ACHN (cell line): ENCODE measurements around the gene SNRPA1.

ENCODE experiments used
- DNase-seq: peaks from one replicate; pipeline ENCODE4 v3.0.0-alpha.2; 2015
- in situ Hi-C: cut with HindIII; loops from 2 replicates; pipeline ENCODE4 v1.10.0; 2017; ENCODE audit warnings: low sequenced_read_pairs, low pct_ligation_motif_present, low pct_unique_long_range_greater_than_20kb

SNRPA1 gene

DNA sequence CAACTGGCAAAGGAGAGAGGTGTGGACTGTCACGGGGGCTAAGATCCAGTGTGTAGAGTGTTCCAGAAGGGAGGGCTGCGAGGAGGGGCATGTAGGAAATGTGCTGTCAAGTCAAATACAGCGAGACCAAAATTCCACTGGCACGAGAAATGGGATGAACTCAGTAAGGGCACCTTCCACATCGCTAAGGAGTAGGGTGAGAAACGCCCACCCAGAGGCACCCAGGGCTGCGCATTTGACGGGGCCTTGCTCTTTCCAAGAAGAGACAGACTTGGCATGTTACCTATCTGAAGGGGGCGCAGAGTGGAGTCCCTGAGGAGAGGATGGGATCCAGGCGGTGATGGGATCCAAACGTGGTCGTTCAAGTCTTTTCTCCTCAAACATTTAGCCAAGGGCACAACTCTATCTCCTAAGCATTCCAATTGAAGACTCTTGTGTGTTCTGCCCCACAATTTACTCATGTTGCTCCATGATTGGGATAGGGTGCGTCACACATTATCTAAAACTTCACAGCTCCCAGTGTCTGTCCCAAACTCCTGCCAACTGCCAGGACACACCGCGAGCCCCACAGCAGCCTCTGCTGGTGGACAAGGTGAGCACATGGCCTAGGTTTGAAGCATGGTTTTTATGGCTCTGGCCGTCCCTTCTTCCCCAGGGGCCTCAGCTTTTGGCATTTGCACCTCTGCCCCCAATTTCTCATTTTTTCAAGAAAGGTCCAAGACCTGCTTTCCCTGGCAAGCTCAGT lies 25.4 kb downstream of the SNRPA1 start:
- in situ Hi-C loops = no loop called here
- no peak for DNase-seq

DNA sequence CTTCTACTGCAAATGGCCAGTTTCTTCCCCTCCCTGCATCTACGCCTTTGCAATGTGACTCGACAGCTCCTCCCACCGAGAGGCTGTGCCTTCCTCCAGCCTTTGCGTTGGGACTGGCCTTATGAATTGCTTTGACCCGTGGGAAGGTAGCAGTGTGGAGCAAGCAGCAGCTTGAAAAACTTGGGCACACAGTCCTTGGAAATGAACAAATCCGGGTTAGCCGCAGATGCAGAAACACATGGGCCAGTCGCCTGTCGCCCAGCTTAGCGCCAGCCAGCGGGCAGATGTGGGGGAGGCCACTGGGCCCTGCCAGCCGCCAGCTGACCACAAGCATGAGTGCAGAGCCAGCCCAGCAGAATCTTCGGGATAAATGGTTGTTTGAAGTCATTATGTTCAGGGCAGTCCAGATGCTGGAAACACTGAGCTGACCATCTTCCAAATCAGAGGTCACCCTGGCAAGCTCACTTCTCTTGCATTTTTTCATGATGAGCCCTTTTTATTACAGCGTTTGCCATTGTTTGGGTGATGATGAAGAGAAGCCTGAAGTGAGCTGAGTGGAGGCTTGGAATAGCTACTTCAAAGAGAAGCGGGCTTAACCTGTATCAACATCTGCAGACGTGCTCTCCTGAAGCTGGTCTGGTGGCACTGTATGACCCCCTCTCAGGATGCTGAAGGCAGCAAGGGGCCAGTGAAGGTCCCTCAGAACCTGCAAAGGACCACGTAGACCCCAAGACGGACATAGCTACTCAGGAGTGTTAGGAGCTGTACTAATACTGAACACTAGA lies 27.5 kb downstream of the SNRPA1 start:
- in situ Hi-C loops = no loop called here
- DNase-seq = no peak

DNA sequence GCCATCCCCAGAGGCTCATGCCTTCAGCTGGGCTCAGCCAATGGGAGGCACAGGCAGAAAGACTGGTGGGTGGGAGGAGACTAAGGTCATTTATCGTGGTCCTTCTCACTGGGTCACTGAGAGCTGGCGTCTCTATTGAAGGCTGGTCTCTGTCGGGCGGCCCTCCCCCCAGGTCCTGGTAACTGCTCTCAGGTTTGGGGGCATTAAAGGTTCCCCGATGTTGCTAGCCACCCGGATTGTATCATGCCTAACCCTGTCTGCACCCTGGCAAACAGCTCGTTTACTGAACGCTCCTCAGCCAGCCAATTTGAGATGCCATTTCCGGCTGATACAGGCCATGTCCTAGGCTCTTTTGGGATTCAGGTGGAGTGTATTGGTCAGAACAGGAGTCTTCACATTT lies 28.3 kb downstream of the SNRPA1 start:
- in situ Hi-C loops = no loop called here
- no peak for DNase-seq

DNA sequence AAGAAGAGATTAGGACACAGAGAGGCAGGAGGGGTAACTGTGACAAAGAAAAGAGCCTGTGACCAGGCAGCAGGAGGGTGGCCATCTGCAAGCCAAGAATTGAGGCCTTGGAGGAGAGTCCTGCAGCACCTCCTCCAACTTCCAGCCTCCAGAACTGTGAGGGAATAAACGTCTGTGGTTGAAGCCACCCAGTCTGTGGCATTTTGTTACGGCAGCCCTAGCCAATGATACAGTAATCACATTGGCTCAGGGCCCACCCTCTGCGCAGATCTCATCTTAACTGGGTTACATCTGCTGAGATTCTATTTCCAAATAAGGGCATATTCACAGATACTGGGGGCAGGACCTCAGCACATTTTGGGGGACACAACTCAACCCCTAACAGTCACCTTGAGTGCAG lies 29.0 kb downstream of the SNRPA1 start:
- no peak for DNase-seq
- in situ Hi-C loops = no loop called here

DNA sequence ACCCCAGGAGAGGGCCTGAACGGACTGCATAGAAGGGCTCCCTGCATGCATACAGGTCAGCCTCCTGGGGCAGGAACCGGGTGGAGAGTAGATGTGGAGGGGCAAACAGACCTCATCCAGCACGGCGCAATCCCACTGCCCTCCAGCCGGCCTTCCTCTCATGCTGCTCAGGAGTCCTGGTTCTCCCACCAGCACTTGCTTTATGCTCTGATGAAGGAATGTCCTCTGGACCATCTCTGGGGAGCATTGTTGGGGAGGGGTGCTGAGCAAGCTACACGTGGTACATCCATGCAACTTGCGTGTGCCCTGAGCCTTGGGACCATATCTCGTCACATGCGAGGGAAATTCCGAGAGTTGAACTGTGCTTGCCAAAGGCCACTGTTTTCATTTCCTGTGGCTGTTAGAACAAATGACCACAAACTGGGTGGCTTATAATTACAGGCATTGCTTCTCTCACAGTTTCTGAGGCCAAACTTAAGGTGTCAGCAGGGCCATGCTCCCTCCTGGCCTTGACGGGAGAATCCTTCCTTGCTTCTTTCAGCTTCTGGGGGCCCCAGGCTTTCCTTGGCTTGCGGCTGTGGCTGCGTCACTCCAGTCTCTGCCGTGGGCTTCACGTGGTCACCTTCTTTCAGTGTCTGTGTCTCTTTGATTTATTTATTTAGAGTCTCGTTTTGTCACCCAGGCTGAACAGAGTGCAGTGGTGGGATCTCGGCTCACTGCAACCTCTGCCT lies 30.0 kb downstream of the SNRPA1 start:
- no peak for DNase-seq
- in situ Hi-C loops = no loop called here

DNA sequence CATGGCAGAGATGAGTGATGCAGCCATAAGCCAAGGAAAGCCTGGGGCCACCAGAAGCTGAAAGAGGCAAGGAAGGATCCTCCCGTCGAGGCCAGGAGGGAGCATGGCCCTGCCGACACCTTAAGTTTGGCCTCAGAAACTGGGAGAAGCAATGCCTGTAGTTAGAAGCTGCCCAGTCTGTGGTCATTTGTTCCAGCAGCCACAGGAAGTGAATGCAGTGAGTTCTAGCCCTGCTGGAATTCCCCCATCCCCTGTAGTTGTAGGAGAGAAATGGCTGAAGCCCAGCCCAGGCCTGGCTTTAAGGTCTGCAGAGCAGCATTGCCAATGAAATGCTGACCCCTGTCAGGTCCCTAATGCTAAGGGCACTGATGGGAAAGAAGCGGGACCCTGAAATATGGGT lies 31.0 kb downstream of the SNRPA1 start:
- in situ Hi-C loops = no loop called here
- DNase-seq = no peak

DNA sequence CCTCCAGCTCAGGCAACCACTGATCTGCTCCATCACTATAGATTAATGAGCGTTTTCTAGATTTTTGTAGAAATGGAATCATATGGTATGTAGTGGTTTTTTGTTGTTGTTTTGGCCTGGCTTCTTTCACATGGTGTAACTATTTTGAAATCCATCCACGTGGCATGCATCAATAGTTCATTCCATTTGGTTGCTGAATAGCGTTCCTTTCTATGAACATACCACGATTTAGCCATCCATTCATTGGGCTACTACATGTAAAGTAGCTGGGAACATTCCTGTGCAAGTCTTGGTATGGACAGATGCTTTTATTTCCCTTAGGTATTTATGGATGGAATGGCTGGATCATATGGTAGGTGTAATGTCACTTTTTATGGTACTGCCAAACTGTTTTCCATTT lies 32.5 kb downstream of the SNRPA1 start:
- in situ Hi-C loops = no loop called here
- DNase-seq = no peak

DNA sequence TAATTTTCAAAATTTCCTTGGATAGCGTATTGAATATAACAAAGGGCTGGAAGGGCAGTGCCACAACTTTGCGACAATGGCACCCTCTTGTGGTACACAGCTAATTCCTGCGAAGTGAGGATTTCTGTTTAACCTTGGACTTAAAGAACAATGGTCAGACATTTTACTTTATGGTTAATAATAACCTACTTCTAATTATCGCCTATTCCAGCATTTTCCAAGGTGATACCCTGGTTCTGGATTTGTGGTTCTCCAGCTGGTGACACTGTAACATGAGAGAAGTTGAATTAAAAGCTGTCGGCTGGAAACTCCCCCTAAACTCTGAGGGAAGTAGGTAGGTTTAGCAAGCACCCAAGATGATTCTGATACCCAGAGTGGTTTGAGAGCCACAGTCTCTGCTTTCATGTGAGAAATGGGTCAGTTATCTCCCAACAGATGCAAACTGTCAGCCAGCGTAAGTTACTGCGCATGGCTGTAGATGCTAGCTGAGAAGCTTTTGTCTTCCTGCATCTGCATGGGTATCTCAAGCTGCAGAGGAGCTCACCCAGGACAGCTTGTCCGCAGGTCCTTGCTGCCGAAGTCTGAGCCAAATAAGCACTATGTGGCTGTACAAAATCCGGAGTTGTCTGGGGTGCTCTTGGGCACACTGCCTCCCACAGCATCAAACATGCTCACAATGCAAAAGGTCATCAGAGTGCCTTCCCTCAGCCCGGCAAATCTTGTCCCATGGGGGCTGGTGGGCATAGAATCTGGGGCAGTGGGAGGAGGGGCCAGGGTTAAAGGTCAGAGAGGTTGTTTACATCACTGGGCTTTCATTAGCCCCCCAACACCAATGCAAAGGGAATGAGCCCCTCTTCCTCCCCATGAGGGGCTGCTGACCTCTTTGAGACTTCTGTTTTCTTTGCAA lies 36.6 kb downstream of the SNRPA1 start:
- in situ Hi-C loops = no loop called here

DNA sequence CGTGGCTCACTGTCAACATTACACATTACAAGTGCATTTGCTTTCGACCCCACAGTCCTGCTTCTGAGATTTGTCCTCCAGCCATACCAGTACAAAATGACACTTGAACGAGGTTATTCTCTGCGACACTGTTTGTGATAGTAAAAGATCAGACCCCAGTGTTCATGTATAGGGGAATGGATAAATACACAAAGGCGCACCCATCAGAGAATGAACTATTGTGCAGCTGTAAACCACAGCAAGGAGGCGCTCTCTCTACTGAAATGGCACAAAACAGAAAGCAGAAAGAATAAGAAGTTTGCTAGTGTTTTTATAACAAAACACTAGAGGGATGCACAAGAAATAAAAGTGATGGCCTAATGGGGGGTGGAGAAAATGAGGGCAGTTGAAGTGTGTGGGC lies 38.3 kb downstream of the SNRPA1 start:
- in situ Hi-C loops = no loop called here
- DNase-seq = peak; percentile 40

More for the DNA sequence above, 36.6 kb downstream of the SNRPA1 start:
- DNase-seq = peak; percentile 68

DNA sequence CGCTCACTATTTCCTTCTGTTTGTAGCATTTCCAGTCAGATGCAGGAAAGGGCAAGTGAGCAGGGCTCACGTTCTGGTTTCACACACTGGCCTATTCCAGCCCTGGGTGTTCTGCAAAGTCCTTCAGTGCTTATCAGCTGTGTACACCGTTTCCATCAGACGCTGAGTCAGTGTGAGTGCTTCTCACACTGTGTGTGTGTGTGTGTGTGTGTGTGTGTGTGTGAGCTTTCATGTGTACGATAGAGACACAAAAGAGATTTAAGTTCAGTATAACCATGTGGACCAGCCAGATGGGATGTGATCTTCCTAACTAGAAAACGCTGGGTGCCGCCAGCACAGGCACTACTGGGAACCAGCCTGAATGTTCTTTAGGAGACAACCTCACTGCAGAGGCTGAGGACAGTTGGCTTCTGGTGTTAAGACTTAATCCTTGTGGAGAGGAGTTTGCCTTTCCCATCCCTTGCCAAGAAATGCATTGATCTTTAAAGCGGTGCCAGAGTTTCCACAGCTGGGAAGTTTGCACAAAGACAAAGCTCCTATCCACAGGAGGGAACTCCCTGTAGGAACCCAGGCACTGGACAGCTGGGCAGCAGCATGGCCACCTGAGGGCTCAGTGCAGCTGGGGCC lies 39.3 kb downstream of the SNRPA1 start:
- in situ Hi-C loops = no loop called here
- DNase-seq = no peak

DNA sequence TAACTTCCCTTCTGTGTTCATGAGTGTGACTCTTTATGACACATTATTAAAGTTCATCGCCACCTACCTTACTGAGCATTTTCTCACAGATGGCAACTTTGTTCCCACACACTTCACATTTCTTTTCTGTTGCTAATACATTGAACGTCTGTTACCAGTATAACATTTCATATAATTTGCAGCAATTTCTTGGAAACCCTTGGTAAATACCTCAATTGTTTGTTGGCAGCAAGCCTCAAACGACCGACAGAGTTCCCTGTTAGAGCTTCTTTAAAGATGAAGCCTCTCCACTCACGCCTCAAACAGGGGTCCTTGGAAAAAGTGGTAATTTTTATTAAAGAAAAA lies 40.0 kb downstream of the SNRPA1 start:
- in situ Hi-C loops = no loop called here
- no peak for DNase-seq

DNA sequence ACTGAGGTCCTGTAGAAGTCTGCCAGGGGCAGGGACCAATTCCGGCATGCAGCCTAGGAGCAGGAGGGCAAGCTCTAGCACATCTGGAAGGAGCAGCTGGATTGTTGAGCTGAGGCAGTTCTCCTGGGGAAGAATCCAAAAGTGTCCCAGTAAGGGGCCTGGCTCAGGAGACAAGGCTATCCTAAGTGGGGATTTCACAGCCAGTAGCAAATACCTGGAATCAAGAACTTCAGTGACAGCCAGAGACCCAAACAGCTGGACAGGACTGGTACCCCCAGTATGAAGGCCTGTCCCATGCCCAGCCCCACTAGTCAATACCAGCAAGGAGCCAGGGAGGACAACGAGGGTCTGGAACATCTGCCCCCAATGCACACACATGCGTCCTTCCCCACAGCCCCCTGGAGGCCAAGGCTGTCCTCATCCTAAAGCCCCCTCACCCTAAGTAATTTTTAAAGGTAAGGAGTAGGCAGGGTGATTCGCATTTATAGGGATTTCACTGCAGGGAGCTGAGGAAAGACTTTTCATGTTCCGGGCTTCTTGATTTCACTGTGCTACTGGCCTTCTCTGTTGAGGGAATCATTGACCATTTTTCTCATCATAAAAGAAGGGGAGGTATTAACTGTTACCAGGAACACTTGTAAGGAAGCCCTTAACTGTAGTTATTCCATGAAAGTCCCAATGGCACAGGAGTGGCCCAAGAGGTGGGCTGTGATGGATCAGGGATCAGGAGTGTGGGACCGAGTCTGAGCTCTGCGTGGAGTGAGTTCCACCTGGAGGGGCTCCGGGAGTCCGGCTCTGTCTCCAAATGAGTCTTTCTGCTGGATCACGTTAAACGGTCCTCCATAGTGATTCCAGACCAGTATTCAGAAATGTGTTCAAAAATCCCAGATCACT lies 40.6 kb downstream of the SNRPA1 start:
- in situ Hi-C loops = no loop called here
- DNase-seq = no peak

DNA sequence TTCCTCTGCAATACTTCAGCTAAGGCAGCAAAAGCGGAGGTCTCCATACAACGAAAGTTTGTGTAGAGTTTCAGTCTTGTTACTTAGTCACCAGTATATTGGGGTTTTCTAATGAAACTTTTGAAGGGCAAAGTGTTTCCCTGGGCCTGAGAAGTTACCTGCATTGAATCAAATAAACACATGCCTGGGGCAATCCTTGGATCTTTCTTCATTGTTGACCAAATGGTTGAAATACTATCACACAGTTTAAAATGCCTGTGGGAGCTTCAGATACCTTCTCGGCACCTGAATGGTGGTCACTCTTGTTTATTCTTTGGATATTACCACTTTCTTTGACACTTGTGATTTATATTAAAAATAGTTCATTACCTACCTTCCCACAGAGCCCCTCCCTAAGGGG lies 42.2 kb downstream of the SNRPA1 start:
- in situ Hi-C loops = no loop called here
- no peak for DNase-seq

DNA sequence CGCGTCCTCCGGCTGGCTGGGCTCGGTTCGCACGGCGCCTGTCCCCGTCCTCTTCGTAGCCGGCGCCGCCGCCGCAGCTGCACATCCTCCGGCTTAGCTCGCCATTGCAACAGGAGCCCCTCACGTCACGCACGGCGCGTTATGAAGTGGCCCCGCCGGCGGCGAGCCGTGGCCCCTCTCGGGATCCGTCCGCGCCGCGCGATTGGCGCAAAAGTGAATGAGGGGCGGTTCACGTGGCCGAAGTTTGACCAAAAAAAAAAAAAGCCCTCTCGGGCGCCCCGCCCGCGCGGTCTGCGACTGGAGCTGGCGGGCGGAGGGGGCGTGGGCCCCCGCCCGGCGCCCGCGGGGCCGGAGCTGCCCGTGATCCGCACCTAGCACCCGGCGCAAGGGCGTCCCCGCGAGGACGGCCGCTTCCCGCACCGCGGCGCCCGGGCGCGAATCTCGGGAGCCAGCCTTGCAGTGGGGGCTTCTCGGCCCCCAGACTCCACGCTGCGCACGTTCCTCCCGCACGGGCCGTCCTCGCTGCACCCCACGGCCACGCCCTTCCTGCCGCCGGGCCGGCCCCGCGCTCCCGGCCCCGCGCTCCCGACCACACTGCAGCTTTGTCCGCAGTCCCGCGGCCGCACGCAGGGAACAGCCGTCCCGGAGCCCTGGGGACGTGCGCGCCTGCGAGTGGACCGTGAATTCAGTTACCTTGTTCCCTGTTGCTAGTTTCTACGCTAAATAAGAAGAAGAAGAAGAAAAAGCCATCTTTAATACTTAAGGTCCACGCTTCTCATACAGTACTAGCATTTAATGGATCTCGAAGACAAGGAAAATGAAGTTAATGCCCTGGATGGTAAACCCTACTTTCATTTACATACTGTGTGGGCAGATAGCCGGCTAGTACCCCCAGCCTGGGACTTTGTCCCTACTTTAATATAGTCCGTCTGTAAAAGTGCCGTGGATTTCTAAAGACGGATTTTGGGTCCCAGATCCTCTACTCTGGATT lies 42.9 kb downstream of the SNRPA1 start, which contains the start of gene CHSY1:
CHSY1 (minus strand) TSS at position 219 of the 991 bp plus-strand sequence. CDS start 592 bp downstream, outside the sequence.
- DNase-seq = peak; percentile 88
- in situ Hi-C loops = no loop called here

DNA sequence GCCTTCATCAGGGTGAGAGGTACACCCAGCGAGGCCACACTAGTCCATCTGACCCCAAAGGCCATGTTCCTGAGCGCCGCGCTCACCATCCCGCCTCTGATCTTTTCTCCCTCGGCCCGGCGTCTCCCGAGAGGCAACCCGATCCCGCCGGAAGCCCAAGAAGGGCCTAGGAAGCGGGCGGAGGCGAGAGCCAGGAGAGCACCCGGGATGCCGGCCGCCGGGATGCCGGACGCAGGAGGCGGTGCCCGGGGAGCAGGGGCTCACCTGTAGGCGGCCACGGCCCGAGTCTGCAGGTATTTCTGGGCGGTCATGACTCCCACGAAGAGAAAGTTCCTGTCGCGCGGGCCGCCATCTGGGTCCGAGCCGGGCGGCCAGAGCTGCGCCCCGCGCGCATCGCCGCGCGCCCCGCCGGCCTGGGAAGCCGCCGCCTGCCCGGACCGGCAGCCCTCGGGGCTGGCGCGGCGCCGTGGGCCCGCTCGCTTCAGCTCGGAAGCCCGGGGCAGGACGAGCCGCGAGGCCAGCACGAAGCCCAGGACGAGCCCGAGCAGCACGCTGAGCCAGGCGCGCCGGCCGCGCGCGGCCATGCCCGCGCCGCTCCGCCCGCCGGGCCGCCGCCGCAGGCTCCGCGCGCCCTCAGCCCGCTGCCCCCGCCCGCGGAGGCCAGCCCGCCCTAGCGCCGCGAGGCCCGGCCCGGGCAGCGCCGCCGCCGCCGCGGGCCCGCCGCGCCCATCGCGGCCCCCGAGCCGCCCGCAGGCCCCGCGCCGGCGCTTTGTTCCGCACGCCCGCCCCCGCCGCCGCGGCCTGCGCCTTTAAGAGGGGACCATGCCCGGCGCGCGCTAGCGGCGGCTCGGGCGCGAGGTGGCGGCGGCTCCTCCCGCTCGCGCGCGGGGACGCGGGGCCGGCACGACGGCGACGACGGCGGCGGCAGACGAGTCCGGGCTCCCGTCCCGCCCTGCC lies 43.9 kb downstream of the SNRPA1 start:
- peak; percentile 27 for DNase-seq

More for the DNA sequence above, 43.9 kb downstream of the SNRPA1 start:
- in situ Hi-C loops = no loop called here
